Measurements from ENCODE around the gene FILIP1L.

FILIP1L gene

GRCh38 chr3:99867594-99868310 is 246.5 kb downstream of the FILIP1L start:
- DNase-seq (ENCODE audit: low read depth), result no peak

- DNase-seq (ENCODE audit: low read depth), result peak; percentile 88
Measured at GRCh38 chr3:99866261-99866761, 248.0 kb downstream of the FILIP1L start.

- peak; percentile 56 for DNase-seq (ENCODE audit: low read depth)
Measured at GRCh38 chr3:99865321-99865720, 249.0 kb downstream of the FILIP1L start.

GRCh38 chr3:99864289-99864688 is 250.0 kb downstream of the FILIP1L start:
- DNase-seq (ENCODE audit: low read depth), result no peak

GRCh38 chr3:99863588-99863987 is 250.7 kb downstream of the FILIP1L start:
- DNase-seq (ENCODE audit: low read depth), result no peak

- no peak for DNase-seq (ENCODE audit: low read depth)
Measured at GRCh38 chr3:99863002-99863401, 251.3 kb downstream of the FILIP1L start.

GRCh38 chr3:99862208-99862607 is 252.1 kb downstream of the FILIP1L start:
- peak; percentile 95 for DNase-seq (ENCODE audit: low read depth)

- DNase-seq (ENCODE audit: low read depth), result no peak
Measured at GRCh38 chr3:99861216-99861615, 253.1 kb downstream of the FILIP1L start.

GRCh38 chr3:99859825-99860224 is 254.5 kb downstream of the FILIP1L start:
- DNase-seq (ENCODE audit: low read depth), result peak; percentile 98

GRCh38 chr3:99858469-99858868 is 255.8 kb downstream of the FILIP1L start:
- DNase-seq (ENCODE audit: low read depth), result no peak

- no peak for DNase-seq (ENCODE audit: low read depth)
Measured at GRCh38 chr3:99857278-99857677, 257.0 kb downstream of the FILIP1L start.

DNA sequence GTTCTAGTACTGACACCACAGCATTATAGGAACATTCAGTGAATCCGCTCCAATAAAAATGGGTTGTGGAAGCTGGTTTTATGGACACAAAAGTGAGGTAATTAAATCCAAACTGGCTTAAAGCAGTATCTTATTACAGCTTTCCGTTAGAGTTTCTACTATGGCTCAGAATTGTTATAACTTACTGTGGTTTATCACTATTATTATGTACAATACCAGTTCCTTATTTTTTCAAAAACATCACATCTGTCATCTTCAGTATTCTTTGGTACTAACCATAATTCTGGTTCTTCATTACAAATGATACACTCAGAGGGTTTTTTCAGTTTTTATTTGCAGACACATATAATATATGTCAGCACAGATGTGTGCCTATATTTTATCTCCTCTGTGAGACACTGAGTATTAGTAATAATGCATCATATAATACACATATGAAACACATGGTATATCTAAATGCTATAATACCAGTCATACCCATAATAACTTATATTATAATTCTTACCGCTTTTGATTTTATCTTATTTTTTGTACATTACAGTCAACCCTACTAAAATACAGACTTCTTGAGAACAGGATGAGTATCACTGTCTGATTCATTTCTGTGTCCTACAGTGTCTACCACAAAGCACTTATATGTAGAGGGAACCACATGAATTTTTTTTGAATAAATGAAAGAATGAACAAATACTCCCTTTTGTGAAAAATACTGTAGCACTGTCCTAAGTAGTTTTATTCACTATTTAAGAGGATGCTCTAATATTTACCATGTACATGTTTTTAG is 257.7 kb downstream of the FILIP1L start:
- DNase-seq (ENCODE audit: low read depth), result no peak

- no peak for DNase-seq (ENCODE audit: low read depth)
Measured at GRCh38 chr3:99855900-99856299, 258.4 kb downstream of the FILIP1L start.

DNA sequence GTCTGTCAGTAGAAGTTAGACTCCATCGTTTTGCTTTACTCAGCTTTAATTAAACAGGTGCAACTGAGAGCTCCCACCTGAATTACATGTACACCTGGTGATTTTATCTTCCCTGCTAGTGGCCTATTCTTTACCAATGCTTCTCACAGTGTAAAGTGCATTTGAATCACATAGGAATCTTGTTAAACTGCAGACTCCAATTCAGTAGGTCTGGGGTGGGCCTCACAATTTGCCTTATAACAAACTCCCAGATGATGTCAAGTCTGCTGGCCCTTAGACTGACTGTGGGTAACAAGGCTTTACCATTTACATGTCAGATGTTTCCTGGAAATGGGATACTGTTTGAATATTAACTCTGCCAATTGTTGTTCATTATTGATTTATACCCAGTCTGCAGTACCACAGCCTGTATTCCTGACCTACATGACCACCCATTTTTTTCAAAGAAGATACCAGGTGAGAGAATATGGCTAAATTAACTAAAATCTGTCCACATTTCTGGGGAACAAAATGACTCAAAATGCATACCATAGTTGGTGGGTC is 259.5 kb downstream of the FILIP1L start:
- no peak for DNase-seq (ENCODE audit: low read depth)

DNA sequence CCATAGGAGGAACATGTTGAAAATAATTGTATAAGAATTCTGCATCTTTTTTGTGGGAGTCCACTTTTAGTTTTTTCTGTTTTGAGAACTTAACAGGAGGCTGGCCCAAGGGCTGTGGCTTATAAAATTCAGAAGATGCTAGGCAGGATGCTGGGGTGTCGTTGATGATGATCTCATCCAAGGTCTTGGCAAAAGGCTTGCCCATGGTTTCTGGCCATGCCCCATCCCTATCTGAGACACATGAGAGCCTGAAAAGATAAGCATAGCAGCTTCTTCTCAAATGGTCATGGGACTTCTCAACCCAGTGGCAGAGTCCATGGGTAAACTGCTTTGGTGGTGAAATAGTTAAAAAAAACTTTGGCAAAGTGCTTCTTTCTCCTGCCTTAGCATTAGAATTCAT is 261.4 kb downstream of the FILIP1L start:
- DNase-seq (ENCODE audit: low read depth), result peak; percentile 50

GRCh38 chr3:99851955-99852354 is 262.3 kb downstream of the FILIP1L start:
- no peak for DNase-seq (ENCODE audit: low read depth)

GRCh38 chr3:99850608-99851007 is 263.7 kb downstream of the FILIP1L start:
- no peak for DNase-seq (ENCODE audit: low read depth)

DNA sequence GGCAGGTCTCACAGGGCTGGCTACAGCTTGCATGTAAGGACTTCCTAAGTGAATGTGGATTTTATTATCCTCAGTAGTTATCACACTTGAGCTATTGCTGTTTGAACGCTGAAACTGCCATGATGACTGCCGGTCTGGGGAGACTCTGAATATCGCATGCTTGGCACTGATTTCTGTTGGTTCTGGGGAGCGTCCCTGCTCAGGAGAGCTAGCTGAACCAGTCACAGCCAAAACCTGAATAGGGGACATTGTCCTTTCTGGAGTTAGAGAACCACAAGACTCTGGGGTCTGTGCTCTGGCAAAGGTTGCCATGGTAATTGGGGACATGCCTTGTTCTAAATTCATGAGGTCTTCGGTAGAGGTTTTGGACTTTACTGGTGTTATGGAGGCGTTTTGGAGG is 265.9 kb downstream of the FILIP1L start:
- no peak for DNase-seq (ENCODE audit: low read depth)

DNA sequence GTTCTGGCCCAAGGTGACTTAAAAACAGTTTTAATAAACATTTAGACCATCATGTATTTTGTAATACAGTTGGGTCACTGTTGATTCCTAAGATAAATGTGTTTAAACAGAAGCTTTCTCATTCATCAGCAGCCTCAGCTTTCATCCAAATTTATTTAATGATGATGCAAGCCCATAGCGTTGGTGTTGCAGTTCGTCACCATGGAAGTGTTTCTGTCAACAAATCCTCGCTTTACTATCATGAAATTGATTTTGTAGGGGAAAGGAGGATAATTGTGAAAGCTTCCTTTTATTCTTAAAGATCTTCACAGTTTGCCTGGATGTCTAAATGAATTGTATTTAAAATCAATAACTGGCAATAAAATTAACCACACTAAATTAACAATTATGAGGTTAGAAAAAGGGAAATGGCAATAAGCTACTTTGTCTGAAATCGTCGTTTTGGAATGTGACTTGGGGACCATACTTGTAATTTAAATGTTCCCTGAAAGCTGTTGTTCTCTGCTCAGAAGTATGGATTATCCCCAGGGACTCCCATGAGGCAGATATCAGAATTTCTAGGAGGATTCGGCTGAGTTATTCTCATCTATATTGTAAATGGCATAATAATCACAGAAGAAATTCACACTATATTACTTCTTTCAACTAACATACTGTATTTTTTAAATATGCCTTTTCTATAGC is 267.7 kb downstream of the FILIP1L start:
- peak; percentile 38 for DNase-seq (ENCODE audit: low read depth)

DNA sequence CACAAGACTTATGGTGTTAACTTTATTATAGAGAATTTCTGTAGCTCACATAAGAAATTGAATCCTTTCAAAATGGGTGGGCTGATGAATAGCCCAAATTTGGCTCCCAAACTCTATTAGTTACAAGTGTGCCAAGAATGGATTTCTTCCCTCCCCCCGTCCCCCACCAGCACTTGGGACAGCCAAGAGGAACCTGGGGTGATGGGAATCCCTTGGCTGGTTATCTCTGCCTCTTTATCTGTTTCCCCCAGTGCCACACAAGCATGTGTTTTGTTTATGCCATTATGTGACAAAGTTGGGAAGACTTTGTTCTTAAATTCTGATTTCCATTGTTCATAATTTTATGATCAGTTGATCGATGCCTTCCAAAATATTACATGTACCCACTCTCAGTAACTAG is 268.3 kb downstream of the FILIP1L start:
- DNase-seq (ENCODE audit: low read depth), result no peak

- no peak for DNase-seq (ENCODE audit: low read depth)
Measured at GRCh38 chr3:99845331-99845730, 269.0 kb downstream of the FILIP1L start.

DNA sequence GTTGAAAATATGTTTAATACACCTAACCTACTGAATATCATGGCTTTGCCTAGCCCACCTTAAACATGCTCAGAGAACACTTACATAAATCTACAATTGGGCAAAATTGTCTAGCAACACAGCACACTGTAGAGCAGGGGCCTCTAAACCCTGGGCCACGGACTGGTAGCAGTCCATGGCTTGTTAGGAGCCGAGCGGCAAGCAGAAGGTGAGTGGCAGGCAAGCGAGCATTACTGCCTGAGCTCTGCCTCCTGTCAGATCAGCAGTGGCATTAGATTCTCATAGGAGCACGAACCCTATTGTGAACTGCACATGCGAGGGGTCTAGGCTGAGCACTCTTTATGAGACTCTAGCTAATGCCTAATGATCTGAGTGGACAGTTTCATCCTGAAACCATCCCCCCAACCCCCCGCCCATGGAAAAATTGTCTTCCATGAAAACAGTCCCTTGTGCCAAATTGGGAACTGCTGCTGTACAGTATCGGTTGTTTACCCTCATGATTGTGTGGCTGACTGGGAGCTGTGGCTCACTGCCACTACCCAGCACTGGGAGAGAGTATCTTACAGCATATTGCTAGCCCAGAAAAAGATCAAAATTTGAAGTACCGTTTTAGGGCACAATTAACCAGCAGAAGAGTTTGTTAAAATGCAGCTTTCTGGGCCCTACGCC is 270.6 kb downstream of the FILIP1L start:
- DNase-seq (ENCODE audit: low read depth), result no peak

Measured in EH (cell line).